IMR-90 (cell line): ENCODE measurements around the gene OSBPL8. TPM values are rescaled to one million over a fixed set of nuclear protein-coding genes. Genes with fewer than 3 reads are reported as not detected.
"Not testable (repeated sequence)": the region's sequence is repeated elsewhere in the genome, so short reads cannot be mapped to it uniquely, and the experiment has no call there.

ENCODE experiments used
- ATAC-seq: fragments of 200-7000 bp; cut with Tn5 transposase; 2 replicates; pipeline ENCODE4 v1.9.1; 2020; ENCODE audit warnings: low read depth, mild to moderate bottlenecking, moderate library complexity
- BruUV-seq: library from RNA; stranded (reverse); fragments of 400-500 nt; replicated peaks from 2 replicates; lab custom pipeline; 2021; lab: Mats Ljungman, UMichigan
- CTCF ChIA-PET: fragments of 300-600 bp; formaldehyde crosslinking; extraction: SDS; loops from one replicate; lab custom pipeline; 2021; ENCODE audit warnings: antibody characterized with exemption; lab: Yijun Ruan, JAX
- POLR2A ChIA-PET: fragments of 300-600 bp; sonication (Branson Sonifier 250); formaldehyde crosslinking; loops from one replicate; lab custom pipeline; 2022; ENCODE audit warnings: antibody characterized with exemption; ENCODE audit not compliant: unreplicated experiment; lab: Charles Lee
- DNase-seq: peaks from one replicate; pipeline ENCODE4 v3.0.0; 2013
- H2AFZ ChIP-seq: replicated peaks from 2 replicates; pipeline ENCODE3; 2013; ENCODE audit warnings: low read length, mild to moderate bottlenecking; ENCODE audit not compliant: poor library complexity
- H2AK5ac ChIP-seq: 2 replicates; pipeline ENCODE4 v1.6.1; 2013; ENCODE audit warnings: low read depth, low read length, inconsistent platforms
- H2AK9ac ChIP-seq: replicated peaks from 2 replicates; pipeline ENCODE3; 2013; ENCODE audit warnings: mild to moderate bottlenecking, low read depth, low read length, moderate library complexity; ENCODE audit not compliant: poor library complexity
- H2BK120ac ChIP-seq: 2 replicates; pipeline ENCODE4 v1.6.1; 2013; ENCODE audit warnings: low read depth, low read length, inconsistent platforms
- H2BK15ac ChIP-seq: 3 replicates; pipeline ENCODE4 v1.6.1; 2013; ENCODE audit warnings: low read depth, low read length, inconsistent platforms
- H2BK20ac ChIP-seq: 2 replicates; pipeline ENCODE4 v1.6.1; 2013; ENCODE audit warnings: low read depth, mild to moderate bottlenecking, inconsistent platforms, low read length, moderate library complexity
- H2BK5ac ChIP-seq: 2 replicates; pipeline ENCODE4 v1.6.1; 2013; ENCODE audit warnings: mild to moderate bottlenecking, low read depth, low read length, inconsistent platforms; ENCODE audit not compliant: poor library complexity, severe bottlenecking
- H3K14ac ChIP-seq: replicated peaks from 2 replicates; pipeline ENCODE4 v1.6.1; 2013; ENCODE audit warnings: low read depth, low read length, inconsistent platforms
- H3K18ac ChIP-seq: 2 replicates; pipeline ENCODE4 v1.6.1; 2013; ENCODE audit warnings: low read depth, low read length, control low read depth
- H3K23ac ChIP-seq: 2 replicates; pipeline ENCODE4 v1.6.1; 2013; ENCODE audit warnings: low read depth, low read length, inconsistent platforms
- H3K27ac ChIP-seq: 2 replicates; pipeline ENCODE4 v1.5.1; 2013; ENCODE audit warnings: mild to moderate bottlenecking, control low read depth, low read length; ENCODE audit not compliant: insufficient read depth
- H3K27me3 ChIP-seq: 2 replicates; pipeline ENCODE4 v1.6.1; 2013; ENCODE audit warnings: low read length; ENCODE audit not compliant: control insufficient read depth, insufficient read depth
- H3K36me3 ChIP-seq: 2 replicates; pipeline ENCODE4 v1.6.1; 2013; ENCODE audit warnings: low read length, mixed read lengths; ENCODE audit not compliant: control insufficient read depth, insufficient read depth
- H3K4ac ChIP-seq: 2 replicates; pipeline ENCODE4 v1.6.1; 2013; ENCODE audit warnings: low read depth, low read length, inconsistent platforms
- H3K4me1 ChIP-seq: 2 replicates; pipeline ENCODE4 v1.6.1; 2013; ENCODE audit warnings: low read length, mixed read lengths; ENCODE audit not compliant: control insufficient read depth, insufficient read depth
- H3K4me2 ChIP-seq: 2 replicates; pipeline ENCODE4 v1.6.1; 2013; ENCODE audit warnings: low read depth, mild to moderate bottlenecking, control low read depth, low read length, moderate library complexity
- H3K4me3 ChIP-seq: 2 replicates; pipeline ENCODE4 v1.5.1; 2013; ENCODE audit warnings: low read depth, mild to moderate bottlenecking, control low read depth, low read length, moderate library complexity; ENCODE audit not compliant: insufficient read depth
- H3K56ac ChIP-seq: 2 replicates; pipeline ENCODE4 v1.6.1; 2013; ENCODE audit warnings: low read length, inconsistent platforms; ENCODE audit not compliant: insufficient read depth; ENCODE audit errors: extremely low read depth
- H3K79me1 ChIP-seq, 2 experiments: 2 replicates each; pipeline ENCODE4 v1.6.1; 2013; ENCODE audit warnings: low read length in 2 of 2, inconsistent platforms in 1 of 2, low read depth in 1 of 2
- H3K9ac ChIP-seq: 2 replicates; pipeline ENCODE4 v1.6.1; 2013; ENCODE audit warnings: low read depth, low read length, control low read depth
- H3K9me1 ChIP-seq: 2 replicates; pipeline ENCODE4 v1.6.1; 2013; ENCODE audit warnings: low read length, inconsistent platforms; ENCODE audit not compliant: insufficient read depth
- H3K9me3 ChIP-seq: 2 replicates; pipeline ENCODE4 v1.6.1; 2013; ENCODE audit warnings: low read length; ENCODE audit not compliant: control insufficient read depth, insufficient read depth
- H4K20me1 ChIP-seq: 2 replicates; pipeline ENCODE4 v1.6.1; 2013; ENCODE audit warnings: low read length, inconsistent platforms; ENCODE audit not compliant: insufficient read depth
- H4K5ac ChIP-seq: 2 replicates; pipeline ENCODE4 v1.6.1; 2013; ENCODE audit warnings: mild to moderate bottlenecking, low read depth, low read length, control low read depth
- H4K8ac ChIP-seq, 2 experiments: 2 replicates each; pipeline ENCODE4 v1.6.1; 2013; ENCODE audit warnings: low read depth in 2 of 2, low read length in 2 of 2, control low read depth in 1 of 2, inconsistent platforms in 1 of 2
- H4K91ac ChIP-seq: 2 replicates; pipeline ENCODE4 v1.6.1; 2013; ENCODE audit warnings: low read depth, low read length, inconsistent platforms; ENCODE audit not compliant: insufficient read depth
- WGBS, 2 experiments: methylation state at CpG; one replicate each; pipeline versions ENCODE4 v1.1.5 to v1.1.7; 2013; ENCODE audit warnings: missing lambda C conversion rate in 2 of 2; ENCODE audit not compliant: insufficient read length in 1 of 2; ENCODE audit errors: extremely low coverage in 2 of 2; 5-methylcytosine and 5-hydroxymethylcytosine counted together
- dilution Hi-C: fragments of 300-500 bp; cut with HindIII; formaldehyde crosslinking; loops from one replicate; pipeline ENCODE4 v1.14.3; 2018; ENCODE audit warnings: low sequenced_read_pairs; ENCODE audit not compliant: unreplicated experiment
- in situ Hi-C: fragments of 300-500 bp; cut with MboI; formaldehyde crosslinking; loops from 3 replicates; pipeline ENCODE4 v1.14.3; 2019; ENCODE audit warnings: low sequenced_read_pairs, inconsistent platforms, mixed read lengths
- intact Hi-C: fragments of 100-400 bp; cut with micrococcal nuclease; formaldehyde crosslinking; loops from 2 replicates; pipeline ENCODE4 v1.10.0; 2022
- polyA plus RNA-seq, 3 experiments: library from polyadenylated mRNA; depleted of rRNA; stranded (reverse); fragments of >200 nt; gene quantifications; 2 replicates each; pipeline ENCODE4 v1.2.3, GENCODE V29; 2012; ENCODE audit warnings: low replicate concordance in 1 of 3
- total RNA-seq: library from RNA; depleted of rRNA; stranded (reverse); fragments of >200 nt; gene quantifications from 2 replicates; pipeline ENCODE4 v1.2.3, GENCODE V29; 2012

The OSBPL8 gene
- total and polyA plus RNA-seq, 2 of the 4 experiments (the other 2 are of a cell fraction), result 17.8 to 24.2 TPM

- H3K9ac ChIP-seq, H2BK20ac ChIP-seq, H3K4me3 ChIP-seq, H3K27me3 ChIP-seq, DNase-seq, H3K4ac ChIP-seq, H3K4me2 ChIP-seq, H4K20me1 ChIP-seq, H3K9me1 ChIP-seq, H4K8ac ChIP-seq, H4K5ac ChIP-seq, H3K4me1 ChIP-seq, H3K23ac ChIP-seq, H2BK5ac ChIP-seq, BruUV-seq, in situ Hi-C loops, CTCF ChIA-PET, H3K56ac ChIP-seq, H3K36me3 ChIP-seq, H4K91ac ChIP-seq, H3K9me3 ChIP-seq, POLR2A ChIA-PET, H2BK120ac ChIP-seq, ATAC-seq, H2AFZ ChIP-seq, H3K27ac ChIP-seq, H3K14ac ChIP-seq, H2BK15ac ChIP-seq, H3K18ac ChIP-seq, H2AK5ac ChIP-seq, H2AK9ac ChIP-seq, dilution Hi-C loops, intact Hi-C loops: not testable (repeated sequence)
- H3K79me1 ChIP-seq, result peaks cover 25 to 28% of the 10 kb centered on the region in 2 experiments
- WGBS, 2 experiments, result 100% methylated on average over 1 of the region's 4 CpGs; no CpG with 5 or more reads in 1 of the 2 experiments
These were observed 48.4 kb downstream of the OSBPL8 start for GRCh38 chr12:76511116-76511716.
